GM18951 (cell line): ENCODE measurements around the gene ZNF324.

ENCODE experiments used
- POLR2A ChIP-seq: IDR thresholded peaks from 4 replicates; pipeline ENCODE4 v1.6.1; 2011; ENCODE audit warnings: mild to moderate bottlenecking; ENCODE audit not compliant: insufficient read length, insufficient read depth; ENCODE audit errors: extremely low read depth
- in situ Hi-C: fragments of 300-500 bp; cut with MboI; formaldehyde crosslinking; loops from one replicate; pipeline ENCODE4 v1.12.0; 2022; ENCODE audit warnings: low sequenced_read_pairs, mixed read lengths, inconsistent platforms; ENCODE audit not compliant: unreplicated experiment

The ZNF324 gene

DNA sequence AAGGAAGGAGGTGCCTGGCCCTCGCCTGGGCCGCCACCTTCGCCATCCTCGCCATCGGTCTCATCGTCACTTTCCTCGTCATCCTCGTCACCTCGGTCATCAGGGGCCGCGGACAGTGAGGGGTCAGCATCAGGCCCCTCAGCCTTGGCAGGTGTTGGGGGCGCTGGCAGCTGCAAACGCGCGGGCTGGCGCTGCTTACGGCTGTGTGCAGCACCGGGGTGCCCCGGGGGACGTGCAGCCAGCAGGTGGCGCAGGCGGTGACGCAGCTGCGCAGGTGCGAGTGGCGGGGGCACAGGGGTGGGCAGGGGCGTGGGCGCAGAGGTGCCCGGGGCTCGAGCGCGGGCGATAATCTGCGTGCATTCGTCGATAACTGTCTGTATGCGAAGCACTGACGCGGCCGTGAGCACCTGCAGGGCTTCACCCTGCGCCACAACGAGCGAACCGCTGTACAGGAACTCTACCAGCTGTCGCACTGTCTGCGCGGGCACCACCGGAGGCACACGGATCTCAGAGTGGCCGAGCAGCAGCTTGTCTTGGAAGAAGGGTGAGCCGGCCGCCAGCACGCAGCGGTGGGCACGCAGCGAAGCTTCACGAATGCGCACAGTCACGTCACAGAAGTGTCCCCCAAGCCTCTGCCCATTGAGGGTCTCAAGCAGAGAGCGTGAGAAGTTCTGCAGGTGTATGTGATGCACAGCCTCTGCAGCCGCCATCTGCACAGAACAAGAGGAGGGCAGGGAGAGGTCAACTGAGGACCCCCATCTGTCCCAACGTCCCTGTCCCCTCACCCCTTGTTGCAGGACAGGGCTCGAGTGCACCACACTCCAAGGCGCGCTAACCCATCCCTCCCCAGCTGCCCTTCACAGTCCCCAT, 50.3 kb downstream of the ZNF324 start:
- no peak for TF ChIP-seq POLR2A

DNA sequence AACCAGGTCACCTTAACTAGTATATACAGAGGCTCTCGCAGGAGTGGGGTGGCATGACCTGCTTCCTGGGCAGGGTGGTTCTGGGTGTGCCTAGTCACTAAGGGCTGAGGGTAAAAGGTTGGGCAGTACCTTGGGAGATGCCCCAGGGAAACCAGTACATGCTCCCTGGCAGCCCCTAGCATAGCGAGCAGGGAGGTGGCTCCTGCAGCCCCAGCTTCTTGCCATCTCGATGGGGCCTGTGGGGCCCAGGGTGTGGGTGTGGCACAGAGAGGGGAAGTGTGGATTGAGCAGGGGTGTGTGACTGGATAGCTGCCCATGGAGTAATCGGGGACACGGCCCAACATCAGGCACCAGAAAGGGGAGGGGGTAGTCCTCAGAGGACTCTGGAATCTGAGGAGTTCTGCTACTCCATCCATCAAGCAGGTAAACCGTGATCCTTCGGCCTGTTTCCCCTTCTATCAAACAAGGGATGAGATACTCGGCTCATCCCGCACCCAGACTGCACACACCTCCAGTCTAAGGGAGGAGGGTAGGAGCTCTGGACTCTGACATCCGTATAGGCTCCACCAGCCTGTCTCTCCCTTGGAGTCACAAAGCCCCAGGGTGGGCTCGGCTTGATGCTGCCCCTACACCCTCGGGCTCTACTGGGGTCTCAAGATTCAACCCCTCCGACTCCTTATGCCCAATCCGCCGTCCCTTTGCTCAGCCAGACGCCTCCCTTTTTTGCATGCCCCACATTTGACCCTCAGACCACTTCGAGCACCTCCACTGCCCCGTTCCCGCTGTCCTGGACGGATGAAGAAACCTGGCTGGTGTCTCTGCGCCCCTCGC, 51.6 kb downstream of the ZNF324 start:
- in situ Hi-C loops: no loop called here
- TF ChIP-seq POLR2A: no peak

More for the DNA sequence above, 50.3 kb downstream of the ZNF324 start:
- in situ Hi-C loops: no loop called here

- in situ Hi-C loops: no loop called here
- TF ChIP-seq POLR2A: no peak
Measured at GRCh38 chr19:58519087-58519354, 52.1 kb downstream of the ZNF324 start.

DNA sequence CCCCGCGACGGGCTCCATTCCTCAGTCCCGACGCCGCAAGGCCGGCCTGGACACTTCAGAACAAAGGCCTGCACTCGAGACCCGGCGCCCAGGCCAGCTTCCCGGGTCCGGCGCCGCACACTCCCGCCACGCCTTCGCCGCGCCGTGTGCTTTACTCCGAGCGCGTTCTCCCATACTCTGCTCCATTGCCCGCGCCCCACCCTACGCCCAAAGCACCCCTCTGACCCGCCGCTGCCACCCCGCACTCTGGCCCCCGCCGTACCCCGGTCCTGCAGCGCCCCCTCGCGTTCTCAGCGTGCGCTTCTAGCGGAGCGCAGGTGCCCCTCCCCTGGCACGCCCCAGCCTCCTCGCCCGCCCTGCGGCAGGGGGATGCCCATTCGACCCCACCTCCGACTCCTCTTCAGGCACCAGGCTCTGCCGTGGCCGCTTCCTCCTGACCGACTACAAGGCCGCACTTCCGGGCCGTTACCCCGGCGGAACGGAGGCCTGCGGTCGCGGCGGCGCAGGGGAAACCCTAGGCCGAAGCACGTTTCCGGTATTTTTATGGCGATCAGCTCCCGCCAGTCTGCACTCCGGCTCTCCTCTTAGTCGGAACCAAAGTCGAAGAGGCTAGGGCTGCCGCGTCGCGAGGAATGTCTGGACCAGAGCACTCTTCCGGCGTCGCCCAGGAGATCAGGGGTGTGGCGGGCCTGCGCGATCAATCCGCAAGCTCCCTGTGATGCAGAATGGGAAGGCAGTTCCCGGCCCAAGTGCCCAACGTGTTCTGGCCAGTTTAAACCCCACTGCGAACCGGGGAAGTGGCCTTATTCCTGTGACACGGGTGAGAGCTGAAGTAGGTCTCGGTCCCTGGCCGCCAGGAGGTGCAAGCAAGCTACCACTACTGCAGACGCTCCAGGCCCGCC, 52.7 kb downstream of the ZNF324 start, which contains the start of gene ZBTB45:
ZBTB45 (minus strand) TSS at position 456 of the 902 bp plus-strand sequence. CDS start 2,137 bp downstream, outside the sequence.
- peak; percentile 82 for TF ChIP-seq POLR2A
- in situ Hi-C loops: no loop called here

DNA sequence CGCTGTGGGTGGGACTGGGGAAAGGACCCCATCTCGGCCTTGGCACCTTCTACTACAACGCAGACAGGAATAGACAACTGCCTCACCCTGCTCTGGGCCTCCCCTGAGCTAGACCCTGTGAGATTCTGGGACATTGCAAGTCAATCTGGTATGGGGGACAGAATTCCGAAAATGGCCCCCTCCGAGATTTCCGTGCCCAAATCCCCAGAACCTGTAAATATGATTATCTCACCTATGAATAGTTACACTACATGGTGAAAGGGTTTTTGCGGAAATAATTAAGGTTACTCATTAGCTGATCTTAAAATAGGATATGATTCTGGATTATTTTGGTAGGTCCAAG, 53.3 kb downstream of the ZNF324 start:
- in situ Hi-C loops: no loop called here
- no peak for TF ChIP-seq POLR2A

DNA sequence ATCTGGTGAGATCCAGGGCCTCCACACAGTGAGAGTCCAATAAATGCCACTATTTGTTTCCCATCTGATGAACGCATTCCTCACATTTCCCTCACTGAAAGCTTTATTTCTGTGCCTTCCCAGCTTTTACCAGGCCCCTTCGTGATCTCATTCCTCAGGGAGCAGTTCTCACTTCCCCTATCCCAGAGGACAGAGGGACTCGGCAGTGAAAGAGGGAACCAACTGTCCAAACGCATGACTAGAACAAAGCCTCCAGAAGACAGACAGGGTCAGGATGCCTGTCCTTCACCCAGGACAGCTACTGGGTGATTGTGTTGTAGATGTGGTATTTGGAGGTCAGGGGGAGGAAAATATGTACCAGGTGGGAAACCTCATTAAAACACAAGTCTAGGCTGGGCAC, 54.8 kb downstream of the ZNF324 start:
- TF ChIP-seq POLR2A: no peak
- in situ Hi-C loops: no loop called here

- TF ChIP-seq POLR2A: no peak
- in situ Hi-C loops: no loop called here
Measured at GRCh38 chr19:58522709-58523108, 55.8 kb downstream of the ZNF324 start.
